GM19238 (cell line): Measurements from ENCODE around the gene IL21.

Source experiments
- DNase-seq: peaks from one replicate; pipeline ENCODE4 v3.0.0; 2011; ENCODE audit warnings: low spot score; ENCODE audit not compliant: insufficient read length

IL21 gene

GRCh38 chr4:122633211-122633610, 12.3 kb upstream of the IL21 start:
- DNase-seq = no peak

- DNase-seq = no peak
Measured at GRCh38 chr4:122632396-122633143, 11.7 kb upstream of the IL21 start.

- DNase-seq = no peak
Measured at GRCh38 chr4:122625156-122625555, 4.3 kb upstream of the IL21 start.

- DNase-seq = no peak
Measured at GRCh38 chr4:122624205-122624604, 3.3 kb upstream of the IL21 start.

GRCh38 chr4:122623637-122624166, 2.8 kb upstream of the IL21 start:
- no peak for DNase-seq

GRCh38 chr4:122622400-122622799, 1.5 kb upstream of the IL21 start:
- no peak for DNase-seq

- no peak for DNase-seq
Measured at GRCh38 chr4:122619611-122620010, 1.3 kb downstream of the IL21 start.

GRCh38 chr4:122617597-122618593, 3.0 kb downstream of the IL21 start:
- DNase-seq = no peak

- no peak for DNase-seq
Measured at GRCh38 chr4:122616915-122617596, 3.8 kb downstream of the IL21 start.

GRCh38 chr4:122614621-122615020, 6.2 kb downstream of the IL21 start:
- no peak for DNase-seq

- DNase-seq = no peak
Measured at GRCh38 chr4:122612540-122612939, 8.3 kb downstream of the IL21 start.

- DNase-seq = no peak
Measured at GRCh38 chr4:122606364-122607043, 14.4 kb downstream of the IL21 start.

- no peak for DNase-seq
Measured at GRCh38 chr4:122604146-122604545, 16.7 kb downstream of the IL21 start.

- no peak for DNase-seq
Measured at GRCh38 chr4:122603156-122603574, 17.7 kb downstream of the IL21 start.

- no peak for DNase-seq
Measured at GRCh38 chr4:122602277-122603142, 18.4 kb downstream of the IL21 start.

- no peak for DNase-seq
Measured at GRCh38 chr4:122591196-122591595, 29.7 kb downstream of the IL21 start.

GRCh38 chr4:122588453-122589238, 32.2 kb downstream of the IL21 start:
- DNase-seq = no peak

- no peak for DNase-seq
Measured at GRCh38 chr4:122584519-122584918, 36.3 kb downstream of the IL21 start.

GRCh38 chr4:122583906-122584305, 37.0 kb downstream of the IL21 start:
- no peak for DNase-seq
